OCI-LY7 (cell line): ENCODE measurements around the gene PANK2. TPM values are rescaled to one million over a fixed set of nuclear protein-coding genes. Genes with fewer than 3 reads are reported as not detected.

Source experiments
- BruUV-seq: library from RNA; stranded (reverse); fragments of 400-500 nt; replicated peaks from 2 replicates; lab custom pipeline; 2021; lab: Mats Ljungman, UMichigan
- CTCF ChIA-PET: fragments of 300-600 bp; sonication (Branson Sonifier 250); formaldehyde crosslinking; loops from one replicate; lab custom pipeline; 2022; ENCODE audit warnings: antibody characterized with exemption; ENCODE audit not compliant: unreplicated experiment; lab: Charles Lee
- POLR2A ChIA-PET: fragments of 300-600 bp; sonication (Branson Sonifier 250); formaldehyde crosslinking; loops from one replicate; lab custom pipeline; 2022; ENCODE audit warnings: antibody characterized with exemption; lab: Charles Lee
- DNase-seq: peaks from one replicate; pipeline ENCODE4 v3.0.0-alpha.2; 2015; ENCODE audit warnings: low spot score
- H2AFZ ChIP-seq: fragments of 200-600 bp; sonication (generic), shearing (Covaris generic); 2 replicates; pipeline ENCODE4 v1.6.1; 2014; ENCODE audit warnings: mild to moderate bottlenecking, antibody characterized with exemption, low read length, moderate library complexity
- H3K27ac ChIP-seq: fragments of 200-600 bp; sonication (generic); 2 replicates; pipeline ENCODE4 v1.5.1; 2014; ENCODE audit warnings: mixed run types, low read depth, mild to moderate bottlenecking, moderate library complexity, low read length, inconsistent platforms; ENCODE audit not compliant: poor library complexity, severe bottlenecking
- H3K36me3 ChIP-seq: fragments of 200-600 bp; sonication (generic); 2 replicates; pipeline ENCODE4 v1.6.1; 2014; ENCODE audit warnings: mild to moderate bottlenecking, antibody characterized with exemption, low read length, moderate library complexity, mixed read lengths; ENCODE audit not compliant: insufficient read depth
- H3K4me1 ChIP-seq: fragments of 200-600 bp; sonication (generic); 2 replicates; pipeline ENCODE4 v1.5.1; 2014; ENCODE audit warnings: mild to moderate bottlenecking, low read length; ENCODE audit not compliant: insufficient read depth, poor library complexity, severe bottlenecking
- H3K4me2 ChIP-seq: fragments of 200-600 bp; sonication (generic); 2 replicates; pipeline ENCODE4 v1.6.1; 2014; ENCODE audit warnings: mild to moderate bottlenecking, low read length
- H3K4me3 ChIP-seq: fragments of 200-600 bp; sonication (generic); 2 replicates; pipeline ENCODE4 v1.5.1; 2014; ENCODE audit warnings: mild to moderate bottlenecking, low read depth, low read length; ENCODE audit not compliant: poor library complexity, severe bottlenecking
- H3K79me2 ChIP-seq: fragments of 200-600 bp; sonication (generic); 2 replicates; pipeline ENCODE4 v1.6.1; 2016; ENCODE audit warnings: low read depth, mild to moderate bottlenecking, low read length, moderate library complexity, mixed read lengths; ENCODE audit not compliant: insufficient read depth
- H3K9me2 ChIP-seq: fragments of 200-600 bp; sonication (generic); 2 replicates; pipeline ENCODE4 v1.6.1; 2016; ENCODE audit warnings: mild to moderate bottlenecking, low read length, mixed read lengths; ENCODE audit not compliant: insufficient read depth
- H3K9me3 ChIP-seq: fragments of 200-600 bp; sonication (generic); 2 replicates; pipeline ENCODE4 v1.6.1; 2014; ENCODE audit warnings: mild to moderate bottlenecking, mixed run types, low read length, mixed read lengths
- H4K20me1 ChIP-seq: fragments of 200-600 bp; sonication (generic); 2 replicates; pipeline ENCODE4 v1.6.1; 2014; ENCODE audit warnings: mild to moderate bottlenecking, antibody characterized with exemption, low read length, moderate library complexity, mixed read lengths; ENCODE audit not compliant: insufficient read depth
- CTCF ChIP-seq: fragments of 200-600 bp; sonication (generic); conservative IDR thresholded peaks from 2 replicates; pipeline ENCODE4 v1.5.1; 2014; ENCODE audit warnings: mild to moderate bottlenecking, antibody characterized with exemption, low read length, moderate library complexity, mixed read lengths
- EZH2phosphoT487 ChIP-seq: fragments of 200-600 bp; sonication (generic); IDR thresholded peaks from 2 replicates; pipeline ENCODE4 v1.6.1; 2018; ENCODE audit warnings: low read depth, borderline replicate concordance, mild to moderate bottlenecking, mixed run types, antibody characterized with exemption, low read length, moderate library complexity, mixed read lengths
- intact Hi-C: fragments of 100-400 bp; cut with micrococcal nuclease; formaldehyde crosslinking; loops from one replicate; pipeline ENCODE4 v1.10.0; 2022; ENCODE audit not compliant: unreplicated experiment
- total RNA-seq, 2 experiments: library from RNA; depleted of rRNA in 1 of 2; stranded (reverse); fragments of >200 nt in 1 of 2; shearing (Covaris generic) in 1 of 2; gene quantifications; 2 replicates each; pipeline ENCODE4 v1.2.3, GENCODE V29; 2014 to 2022

PANK2 gene
- total RNA-seq, 2 experiments from 2014 or later, result 40.9 to 66.6 TPM

- Histone ChIP-seq H3K36me3 (no peaks in the 10 kb centered on the region), H3K4me1 (no peaks in the 10 kb centered on the region), H3K9me3 (no peaks in the 10 kb centered on the region), H3K9me2 (no peaks in the 10 kb centered on the region), H3K79me2 (no peaks in the 10 kb centered on the region), H3K27ac (no peak overlapping the region), H3K4me2 (no peak overlapping the region), H2AFZ (no peak overlapping the region), H3K4me3 (no peak overlapping the region), H4K20me1 (no peaks in the 10 kb centered on the region)
- CTCF ChIA-PET, result no interaction called here
- intact Hi-C loops, result no loop called here
- TF ChIP-seq EZH2phosphoT487 (no peak), CTCF (no peak)
- DNase-seq, result no peak
- POLR2A ChIA-PET, result interaction anchor here (0.6 to 0.8 kb wide), 2 partner anchors 16 to 197 kb away, joined by 3 read pairs; partner anchors contain the start of gene ADISSP
- no TSS peak for BruUV-seq
These were observed 75.5 kb downstream of the PANK2 start for GRCh38 chr20:3964719-3965118.

GRCh38 chr20:3966571-3966970, 77.4 kb downstream of the PANK2 start:
- H3K4me3 ChIP-seq, result no peak overlapping the region

More at GRCh38 chr20:3966571-3966970, 77.4 kb downstream of the PANK2 start:
- Histone ChIP-seq H3K4me1 (no peaks in the 10 kb centered on the region), H3K9me2 (no peaks in the 10 kb centered on the region), H3K4me2 (no peak overlapping the region), H3K36me3 (no peaks in the 10 kb centered on the region), H3K79me2 (no peaks in the 10 kb centered on the region), H2AFZ (no peak overlapping the region), H3K27ac (no peak overlapping the region), H3K9me3 (no peaks in the 10 kb centered on the region), H4K20me1 (no peaks in the 10 kb centered on the region)
- no peak for DNase-seq
- TF ChIP-seq EZH2phosphoT487 (no peak), CTCF (no peak)
- CTCF ChIA-PET, result interaction anchor here (1.5 kb wide), 1 partner anchor 10 kb away, joined by 6 read pairs; no protein-coding TSS in a partner anchor
- BruUV-seq, result no TSS peak
- POLR2A ChIA-PET, result interaction anchor here (0.6 to 0.9 kb wide), 3 partner anchors 12 to 239 kb away, joined by 3 to 4 read pairs (median 4); no protein-coding TSS in a partner anchor
- intact Hi-C loops, result no loop called here
